Gastroesophageal sphincter (tissue), 4 donors: ENCODE data around the gene WWP2. TPM values are rescaled to one million over a fixed set of nuclear protein-coding genes. Genes with fewer than 3 reads are reported as not detected.
"Not testable (repeated sequence)": the region's sequence is repeated elsewhere in the genome, so short reads cannot be mapped to it uniquely, and the experiment has no call there.

Experiments
- ATAC-seq: fragments of 150-250 bp; one replicate; pipeline ENCODE4 v1.9.1; 2016; ENCODE audit warnings: mild to moderate bottlenecking, moderate library complexity
- H3K27ac ChIP-seq, 4 donors: fragments of 200-600 bp; sonication (generic) in 3 of 4; 1 replicate in 3 of 4; 2 replicates in 1 of 4; pipeline ENCODE4 v1.5.1; 2016 to 2019
- H3K27me3 ChIP-seq: fragments of 200-600 bp; sonication (generic); one replicate; pipeline ENCODE4 v1.5.1; 2019
- H3K36me3 ChIP-seq, 2 donors: fragments of 200-600 bp; sonication (generic); one replicate each; pipeline ENCODE4 v1.5.1; 2019; ENCODE audit warnings: control low read depth in 1 of 2
- H3K4me1 ChIP-seq, 3 donors: fragments of 200-600 bp; sonication (generic); 1 replicate in 2 of 3; 2 replicates in 1 of 3; pipeline ENCODE4 v1.5.1; 2016 to 2019; ENCODE audit warnings: control low read depth in 2 of 3
- H3K4me3 ChIP-seq, 2 donors: fragments of 200-600 bp; sonication (generic); one replicate each; pipeline ENCODE4 v1.5.1; 2019; ENCODE audit warnings: mild to moderate bottlenecking in 1 of 2, moderate library complexity in 1 of 2
- H3K9me3 ChIP-seq, 3 donors: fragments of 200-600 bp; sonication (generic); one replicate each; pipeline ENCODE4 v1.5.1; 2017 to 2019; ENCODE audit warnings: control low read depth in 2 of 3
- CTCF ChIP-seq, 4 experiments: fragments of 200-600 bp in 2 of 4; fragments of 450-650 bp in 2 of 4; sonication (generic) in 1 of 4; IDR thresholded peaks; one replicate each; pipeline ENCODE4 v1.5.1; 2017 to 2019; ENCODE audit warnings: antibody characterized with exemption in 4 of 4, mild to moderate bottlenecking in 2 of 4, moderate library complexity in 2 of 4
- EP300 ChIP-seq: sonication (generic); formaldehyde crosslinking; IDR thresholded peaks from one replicate; pipeline ENCODE4 v1.6.1; 2017; ENCODE audit warnings: antibody characterized with exemption, mild to moderate bottlenecking
- POLR2A ChIP-seq, 2 donors: fragments of 450-650 bp; IDR thresholded peaks; one replicate each; pipeline ENCODE4 v1.6.1; 2017; ENCODE audit warnings: antibody characterized with exemption in 2 of 2, mild to moderate bottlenecking in 2 of 2, moderate library complexity in 1 of 2
- POLR2AphosphoS5 ChIP-seq: sonication (generic); formaldehyde crosslinking; IDR thresholded peaks from one replicate; pipeline ENCODE4 v1.6.1; 2017; ENCODE audit warnings: antibody characterized with exemption
- WGBS, 2 donors: methylation state at CpG; one replicate each; pipeline ENCODE4 v1.1.5; 2018; ENCODE audit warnings: low coverage in 1 of 2; 5-methylcytosine and 5-hydroxymethylcytosine counted together
- total RNA-seq, 4 donors: library from RNA; depleted of rRNA; stranded (reverse); fragments of >200 nt; gene quantifications; one replicate each; pipeline ENCODE4 v1.1.0, GENCODE V29; 2016

Gene WWP2
- total RNA-seq, 4 donors from 2014 or later, result 23.4 to 31.9 (median 28.8) TPM

GRCh38 chr16:69794486-69794885 is 32.4 kb downstream of the WWP2 start:
- TF ChIP-seq CTCF (IDR thresholded peaks at IDR 0.05), result no peak
- no peak for TF ChIP-seq POLR2A (IDR thresholded peaks at IDR 0.05)
- TF ChIP-seq EP300, result no peak
- TF ChIP-seq POLR2AphosphoS5, result no peak
- Histone ChIP-seq H3K4me3 (no peak overlapping the region), H3K9me3 (no peaks in the 10 kb centered on the region), H3K27ac (no peak overlapping the region), H3K36me3 (peaks cover 0 to 31% of the 10 kb centered on the region in 2 donors), H3K4me1 (peaks cover 0 to 18% (median 0%) of the 10 kb centered on the region in 3 donors), H3K27me3 (no peaks in the 10 kb centered on the region)
- 57 to 83% methylated on average over 1 to 2 of the region's 2 CpGs for WGBS, 2 donors
- ATAC-seq, result no peak

- peak overlapping the region in 1 of 2 donors; percentile 7 for H3K4me3 ChIP-seq
- TF ChIP-seq POLR2AphosphoS5, result no peak
- TF ChIP-seq CTCF (IDR thresholded peaks at IDR 0.05), result peak; percentile 86 to 92 (median 90)
- ATAC-seq, result peak; percentile 78
- no peaks in the 10 kb centered on the region for H3K27me3 ChIP-seq
- 25 to 27% methylated on average over 15 to 19 of the region's 19 CpGs for WGBS, 2 donors
- no peak overlapping the region for H3K27ac ChIP-seq
- H3K9me3 ChIP-seq, result no peaks in the 10 kb centered on the region
- H3K36me3 ChIP-seq, result peaks cover 0 to 33% of the 10 kb centered on the region in 2 donors
- peaks cover 0 to 20% (median 0%) of the 10 kb centered on the region in 3 donors for H3K4me1 ChIP-seq
Measured at GRCh38 chr16:69796285-69797118, 34.4 kb downstream of the WWP2 start.

- 12 to 31% methylated on average over 5 to 7 of the region's 8 CpGs for WGBS, 2 donors
Measured at GRCh38 chr16:69798466-69798865, 36.3 kb downstream of the WWP2 start.

GRCh38 chr16:69799611-69800031 is 37.5 kb downstream of the WWP2 start:
- no peak for ATAC-seq
- H3K27me3 ChIP-seq, result no peaks in the 10 kb centered on the region
- H3K4me1 ChIP-seq, result peaks cover 0 to 20% (median 0%) of the 10 kb centered on the region in 3 donors
- peaks cover 0 to 49% of the 10 kb centered on the region in 2 donors for H3K36me3 ChIP-seq
- TF ChIP-seq POLR2AphosphoS5 (no peak), CTCF (IDR thresholded peaks at IDR 0.05) (no peak), EP300 (no peak), POLR2A (IDR thresholded peaks at IDR 0.05) (no peak)
- H3K4me3 ChIP-seq, result no peak overlapping the region
- no peak overlapping the region for H3K27ac ChIP-seq
- WGBS, 2 donors, result 56 to 71% methylated on average over 10 to 11 of the region's 11 CpGs
- H3K9me3 ChIP-seq, result no peaks in the 10 kb centered on the region

More at GRCh38 chr16:69798466-69798865, 36.3 kb downstream of the WWP2 start:
- no peaks in the 10 kb centered on the region for H3K27me3 ChIP-seq
- H3K36me3 ChIP-seq, result peaks cover 0 to 44% of the 10 kb centered on the region in 2 donors
- no peak for ATAC-seq
- no peak for TF ChIP-seq EP300
- TF ChIP-seq CTCF (IDR thresholded peaks at IDR 0.05), result peak in 2 of 4 experiments; percentile 5 to 49
- no peaks in the 10 kb centered on the region for H3K9me3 ChIP-seq
- peaks cover 0 to 20% (median 0%) of the 10 kb centered on the region in 3 donors for H3K4me1 ChIP-seq
- peak overlapping the region in 1 of 4 donors; percentile 29 for H3K27ac ChIP-seq
- peak overlapping the region in 1 of 2 donors; percentile 10 for H3K4me3 ChIP-seq

- 14 to 46% methylated on average over 1 of the region's 1 CpG for WGBS, 2 donors
- Histone ChIP-seq H3K36me3 (peaks cover 0 to 42% of the 10 kb centered on the region in 2 donors), H3K9me3 (no peaks in the 10 kb centered on the region), H3K27me3 (no peaks in the 10 kb centered on the region), H3K27ac (no peak overlapping the region), H3K4me1 (peaks cover 0 to 11% (median 0%) of the 10 kb centered on the region in 3 donors), H3K4me3 (no peak overlapping the region)
- no peak for TF ChIP-seq CTCF (IDR thresholded peaks at IDR 0.05)
- no peak for TF ChIP-seq POLR2AphosphoS5
- no peak for TF ChIP-seq EP300
- TF ChIP-seq POLR2A (IDR thresholded peaks at IDR 0.05), result no peak
- no peak for ATAC-seq
Measured at GRCh38 chr16:69804297-69804696, 42.2 kb downstream of the WWP2 start.

GRCh38 chr16:69806776-69807175 is 44.6 kb downstream of the WWP2 start:
- H3K27ac ChIP-seq, H3K27me3 ChIP-seq, H3K9me3 ChIP-seq, H3K4me3 ChIP-seq, ATAC-seq, H3K4me1 ChIP-seq: not testable (repeated sequence)
- peaks cover 0 to 24% of the 10 kb centered on the region in 2 donors for H3K36me3 ChIP-seq
